HL-60 (cell line): ENCODE results near the gene FGFR4.

ENCODE experiments used
- DNase-seq, 2 experiments: peaks; one replicate each; pipeline ENCODE4 v3.0.0-alpha.2; 2010 to 2020; ENCODE audit warnings: low read depth in 1 of 2, low spot score in 1 of 2
- H3K27ac ChIP-seq: fragments of 250-450 bp; sonication (Bioruptor Pico); replicated peaks from 2 replicates; pipeline ENCODE4 v1.5.1; 2020; ENCODE audit warnings: mild to moderate bottlenecking, moderate library complexity
- H3K27me3 ChIP-seq: fragments of 250-450 bp; sonication (Bioruptor Pico); 2 replicates; pipeline ENCODE4 v1.5.1; 2021; ENCODE audit warnings: mild to moderate bottlenecking, moderate library complexity; ENCODE audit not compliant: insufficient read depth, poor library complexity, severe bottlenecking
- H3K4me3 ChIP-seq: replicated peaks from 2 replicates; pipeline ENCODE4 v1.5.1; 2011; ENCODE audit warnings: mild to moderate bottlenecking, control low read depth, low read length; ENCODE audit not compliant: insufficient read depth
- GABPA ChIP-seq: IDR thresholded peaks from 2 replicates; pipeline ENCODE4 v1.6.1; 2012; ENCODE audit warnings: low read depth
- POLR2AphosphoS5 ChIP-seq: IDR thresholded peaks from 2 replicates; pipeline ENCODE4 v1.6.1; 2012; ENCODE audit warnings: low read depth
- REST ChIP-seq: IDR thresholded peaks from 2 replicates; pipeline ENCODE4 v1.6.1; 2012; ENCODE audit warnings: low read depth; ENCODE audit not compliant: insufficient replicate concordance
- SPI1 ChIP-seq: IDR thresholded peaks from 2 replicates; pipeline ENCODE4 v1.6.1; 2012; ENCODE audit warnings: low read depth, mild to moderate bottlenecking, borderline replicate concordance
- TF ChIP-seq, protein P1 (sequence below): IDR thresholded peaks from one replicate; pipeline ENCODE4 v1.5.1; 2011; ENCODE audit warnings: low read length, control low read depth, inconsistent platforms; ENCODE audit not compliant: insufficient read depth

The FGFR4 gene

GRCh38 chr5:177043114-177043513 lies 43.6 kb upstream of the FGFR4 start:
- no peak for TF ChIP-seq GABPA
- TF ChIP-seq POLR2AphosphoS5: no peak
- no peak for TF ChIP-seq SPI1
- TF ChIP-seq REST: no peak
- TF ChIP-seq, protein P1, sequence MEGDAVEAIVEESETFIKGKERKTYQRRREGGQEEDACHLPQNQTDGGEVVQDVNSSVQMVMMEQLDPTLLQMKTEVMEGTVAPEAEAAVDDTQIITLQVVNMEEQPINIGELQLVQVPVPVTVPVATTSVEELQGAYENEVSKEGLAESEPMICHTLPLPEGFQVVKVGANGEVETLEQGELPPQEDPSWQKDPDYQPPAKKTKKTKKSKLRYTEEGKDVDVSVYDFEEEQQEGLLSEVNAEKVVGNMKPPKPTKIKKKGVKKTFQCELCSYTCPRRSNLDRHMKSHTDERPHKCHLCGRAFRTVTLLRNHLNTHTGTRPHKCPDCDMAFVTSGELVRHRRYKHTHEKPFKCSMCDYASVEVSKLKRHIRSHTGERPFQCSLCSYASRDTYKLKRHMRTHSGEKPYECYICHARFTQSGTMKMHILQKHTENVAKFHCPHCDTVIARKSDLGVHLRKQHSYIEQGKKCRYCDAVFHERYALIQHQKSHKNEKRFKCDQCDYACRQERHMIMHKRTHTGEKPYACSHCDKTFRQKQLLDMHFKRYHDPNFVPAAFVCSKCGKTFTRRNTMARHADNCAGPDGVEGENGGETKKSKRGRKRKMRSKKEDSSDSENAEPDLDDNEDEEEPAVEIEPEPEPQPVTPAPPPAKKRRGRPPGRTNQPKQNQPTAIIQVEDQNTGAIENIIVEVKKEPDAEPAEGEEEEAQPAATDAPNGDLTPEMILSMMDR: no peak
- H3K27me3 ChIP-seq: no peaks in the 10 kb centered on the region
- H3K27ac ChIP-seq: no peak overlapping the region
- no peak for DNase-seq
- no peak overlapping the region for H3K4me3 ChIP-seq

GRCh38 chr5:177043958-177044357 lies 42.8 kb upstream of the FGFR4 start:
- TF ChIP-seq POLR2AphosphoS5 (no peak), SPI1 (no peak), REST (no peak), GABPA (no peak)
- TF ChIP-seq, protein P1: no peak
- Histone ChIP-seq H3K27ac (no peak overlapping the region), H3K27me3 (no peaks in the 10 kb centered on the region), H3K4me3 (no peak overlapping the region)
- no peak for DNase-seq

DNA sequence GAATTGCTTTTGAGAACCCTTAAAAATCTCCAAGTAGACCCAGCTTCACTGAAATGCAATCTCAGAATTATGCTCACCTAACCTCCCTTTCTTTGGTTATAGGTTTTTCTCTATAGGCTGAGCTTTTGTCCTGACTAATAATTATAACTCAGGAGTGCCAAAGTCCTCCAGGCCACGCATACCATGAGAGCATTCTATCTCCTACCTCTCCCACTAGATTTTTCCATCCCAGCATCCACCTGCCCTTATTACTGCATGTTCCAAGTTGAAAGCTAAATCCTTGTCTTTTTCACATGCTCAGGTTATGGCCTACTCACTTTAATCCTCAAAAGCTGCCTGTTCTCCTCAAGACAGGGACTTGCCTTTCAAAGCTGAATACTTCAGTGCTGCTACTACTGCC lies 42.1 kb upstream of the FGFR4 start:
- Histone ChIP-seq H3K4me3 (no peak overlapping the region), H3K27ac (no peak overlapping the region), H3K27me3 (no peaks in the 10 kb centered on the region)
- no peak for TF ChIP-seq SPI1
- TF ChIP-seq, protein P1: no peak
- TF ChIP-seq GABPA: no peak
- no peak for TF ChIP-seq REST
- TF ChIP-seq POLR2AphosphoS5: no peak
- DNase-seq: no peak
